H9 (cell line): ENCODE results near the gene MDFIC2. TPM values are rescaled to one million over a fixed set of nuclear protein-coding genes. Genes with fewer than 3 reads are reported as not detected.

Source experiments
- DNase-seq: peaks from one replicate; pipeline ENCODE4 v3.0.0-alpha.2; 2017
- H2AFZ ChIP-seq: one replicate; pipeline ENCODE4 v1.6.1; 2013; ENCODE audit warnings: mild to moderate bottlenecking, low read length, control low read depth, moderate library complexity
- H2AK5ac ChIP-seq: 2 replicates; pipeline ENCODE4 v1.6.1; 2013; ENCODE audit warnings: low read length, control low read depth, mixed read lengths; ENCODE audit not compliant: insufficient read length
- H2BK120ac ChIP-seq: one replicate; pipeline ENCODE4 v1.6.1; 2013; ENCODE audit warnings: low read depth, mild to moderate bottlenecking, low read length, control low read depth, inconsistent platforms; ENCODE audit not compliant: poor library complexity, severe bottlenecking
- H2BK12ac ChIP-seq: 2 replicates; pipeline ENCODE4 v1.6.1; 2013; ENCODE audit warnings: low read length, control low read depth, mixed read lengths, low read depth; ENCODE audit not compliant: insufficient read length
- H2BK15ac ChIP-seq: 2 replicates; pipeline ENCODE4 v1.6.1; 2013; ENCODE audit warnings: low read depth, low read length, control low read depth
- H2BK20ac ChIP-seq: one replicate; pipeline ENCODE4 v1.6.1; 2013; ENCODE audit warnings: low read depth, mild to moderate bottlenecking, low read length, control low read depth, inconsistent platforms; ENCODE audit not compliant: poor library complexity, severe bottlenecking
- H2BK5ac ChIP-seq: 2 replicates; pipeline ENCODE4 v1.6.1; 2013; ENCODE audit warnings: low read length, control low read depth, mixed read lengths; ENCODE audit not compliant: insufficient read length
- H3K14ac ChIP-seq: 2 replicates; pipeline ENCODE4 v1.6.1; 2013; ENCODE audit warnings: low read length, control low read depth; ENCODE audit not compliant: insufficient read depth
- H3K18ac ChIP-seq: 2 replicates; pipeline ENCODE4 v1.6.1; 2013; ENCODE audit warnings: low read depth, mild to moderate bottlenecking, mixed read lengths, low read length, control low read depth; ENCODE audit not compliant: insufficient read length
- H3K23ac ChIP-seq: 2 replicates; pipeline ENCODE4 v1.6.1; 2013; ENCODE audit warnings: low read length, control low read depth, mixed read lengths, low read depth; ENCODE audit not compliant: insufficient read length
- H3K23me2 ChIP-seq: 2 replicates; pipeline ENCODE4 v1.6.1; 2013; ENCODE audit warnings: low read depth, mild to moderate bottlenecking, mixed read lengths, low read length, control low read depth; ENCODE audit not compliant: insufficient read length, poor library complexity, severe bottlenecking
- H3K27ac ChIP-seq: 2 replicates; pipeline ENCODE4 v1.5.1; 2013; ENCODE audit warnings: low read length, control low read depth, mixed read lengths, low read depth; ENCODE audit not compliant: insufficient read length
- H3K27me3 ChIP-seq: 2 replicates; pipeline ENCODE4 v1.6.1; 2013; ENCODE audit warnings: low read length, control low read depth, inconsistent platforms; ENCODE audit not compliant: insufficient read depth
- H3K4ac ChIP-seq: 2 replicates; pipeline ENCODE4 v1.6.1; 2013; ENCODE audit warnings: low read depth, mild to moderate bottlenecking, control low read depth, inconsistent platforms, low read length, moderate library complexity
- H3K4me1 ChIP-seq: 2 replicates; pipeline ENCODE4 v1.6.1; 2013; ENCODE audit warnings: low read length, control low read depth, inconsistent platforms; ENCODE audit not compliant: insufficient read depth
- H3K4me2 ChIP-seq: 2 replicates; pipeline ENCODE4 v1.6.1; 2013; ENCODE audit warnings: low read length, control low read depth, mixed read lengths; ENCODE audit not compliant: insufficient read length, insufficient read depth
- H3K56ac ChIP-seq: 2 replicates; pipeline ENCODE4 v1.6.1; 2013; ENCODE audit warnings: low read depth, mild to moderate bottlenecking, mixed read lengths, low read length, control low read depth; ENCODE audit not compliant: insufficient read length
- H3K79me1 ChIP-seq: 2 replicates; pipeline ENCODE4 v1.6.1; 2013; ENCODE audit warnings: low read depth, mild to moderate bottlenecking, moderate library complexity, low read length, control low read depth, inconsistent platforms; ENCODE audit not compliant: insufficient read depth, poor library complexity, severe bottlenecking
- H3K79me2 ChIP-seq: 2 replicates; pipeline ENCODE4 v1.6.1; 2013; ENCODE audit warnings: low read length, control low read depth, inconsistent platforms; ENCODE audit not compliant: insufficient read depth
- H3K9ac ChIP-seq: 2 replicates; pipeline ENCODE4 v1.6.1; 2013; ENCODE audit warnings: low read length, control low read depth, mixed read lengths; ENCODE audit not compliant: insufficient read length; ENCODE audit errors: extremely low read depth
- H3K9me3 ChIP-seq: one replicate; pipeline ENCODE4 v1.6.1; 2013; ENCODE audit warnings: low read depth, low read length, inconsistent platforms; ENCODE audit not compliant: control insufficient read depth
- H3T11ph ChIP-seq: one replicate; pipeline ENCODE4 v1.6.1; 2013; ENCODE audit warnings: mild to moderate bottlenecking, low read length, control low read depth, inconsistent platforms
- H4K20me1 ChIP-seq: one replicate; pipeline ENCODE4 v1.6.1; 2013; ENCODE audit not compliant: control insufficient read depth, insufficient read length, insufficient read depth
- H4K5ac ChIP-seq: 2 replicates; pipeline ENCODE4 v1.6.1; 2013; ENCODE audit warnings: low read depth, mild to moderate bottlenecking, mixed read lengths, low read length, control low read depth; ENCODE audit not compliant: insufficient read length
- H4K8ac ChIP-seq: replicated peaks from 2 replicates; pipeline ENCODE4 v1.6.1; 2013; ENCODE audit warnings: low read length, control low read depth, mixed read lengths, low read depth; ENCODE audit not compliant: insufficient read length
- H4K91ac ChIP-seq: 2 replicates; pipeline ENCODE4 v1.6.1; 2013; ENCODE audit warnings: low read depth, mild to moderate bottlenecking, moderate library complexity, mixed read lengths, low read length, control low read depth; ENCODE audit not compliant: insufficient read length
- H3K27ac Mint-ChIP-seq, 3 experiments: 2 replicates in 2 of 3; 3 replicates in 1 of 3; pipeline ENCODE4 v1.8.0; 2020 to 2021; ENCODE audit warnings: mixed read lengths in 3 of 3, mild to moderate bottlenecking in 1 of 3, moderate library complexity in 1 of 3
- H3K27me3 Mint-ChIP-seq: 2 replicates; pipeline ENCODE4 v1.8.0; 2021; ENCODE audit warnings: low read depth, mild to moderate bottlenecking, moderate library complexity, mixed read lengths
- H3K36me3 Mint-ChIP-seq, 3 experiments: 2 replicates in 2 of 3; 3 replicates in 1 of 3; pipeline ENCODE4 v1.8.0; 2020 to 2021; ENCODE audit warnings: low read depth in 3 of 3, mixed read lengths in 3 of 3; ENCODE audit not compliant: insufficient read depth in 1 of 3
- H3K4me1 Mint-ChIP-seq, 2 experiments: 2 replicates each; pipeline ENCODE4 v1.8.0; 2020; ENCODE audit warnings: mixed read lengths in 2 of 2
- H3K4me3 Mint-ChIP-seq, 2 experiments: 2 replicates in 1 of 2; 3 replicates in 1 of 2; pipeline ENCODE4 v1.8.0; 2020 to 2021; ENCODE audit warnings: mild to moderate bottlenecking in 2 of 2, mixed read lengths in 2 of 2, moderate library complexity in 1 of 2
- H3K9me3 Mint-ChIP-seq, 2 experiments: 2 replicates in 1 of 2; 3 replicates in 1 of 2; pipeline ENCODE4 v1.8.0; 2020; ENCODE audit warnings: mild to moderate bottlenecking in 2 of 2, mixed read lengths in 2 of 2, moderate library complexity in 1 of 2
- WGBS: extraction: QIAGEN DNeasy Blood & Tissue Kit; methylation state at CpG from one replicate; pipeline ENCODE4 v1.1.7; 2013; ENCODE audit warnings: missing lambda C conversion rate, low lambda C conversion rate, mixed read lengths; ENCODE audit not compliant: insufficient read length; ENCODE audit errors: extremely low coverage; 5-methylcytosine and 5-hydroxymethylcytosine counted together
- total RNA-seq: library from RNA; stranded (reverse); gene quantifications from 2 replicates; pipeline ENCODE4 v1.2.1, GENCODE V29; 2021
- TF ChIP-seq, protein P1 (sequence below): fragments of 200-600 bp; sonication (generic); conservative IDR thresholded peaks from 3 replicates; pipeline ENCODE4 v1.8.0; 2021; ENCODE audit warnings: antibody characterized with exemption, mild to moderate bottlenecking

MDFIC2 gene
- total RNA-seq, 1 experiment from 2014 or later, result not detected

DNA sequence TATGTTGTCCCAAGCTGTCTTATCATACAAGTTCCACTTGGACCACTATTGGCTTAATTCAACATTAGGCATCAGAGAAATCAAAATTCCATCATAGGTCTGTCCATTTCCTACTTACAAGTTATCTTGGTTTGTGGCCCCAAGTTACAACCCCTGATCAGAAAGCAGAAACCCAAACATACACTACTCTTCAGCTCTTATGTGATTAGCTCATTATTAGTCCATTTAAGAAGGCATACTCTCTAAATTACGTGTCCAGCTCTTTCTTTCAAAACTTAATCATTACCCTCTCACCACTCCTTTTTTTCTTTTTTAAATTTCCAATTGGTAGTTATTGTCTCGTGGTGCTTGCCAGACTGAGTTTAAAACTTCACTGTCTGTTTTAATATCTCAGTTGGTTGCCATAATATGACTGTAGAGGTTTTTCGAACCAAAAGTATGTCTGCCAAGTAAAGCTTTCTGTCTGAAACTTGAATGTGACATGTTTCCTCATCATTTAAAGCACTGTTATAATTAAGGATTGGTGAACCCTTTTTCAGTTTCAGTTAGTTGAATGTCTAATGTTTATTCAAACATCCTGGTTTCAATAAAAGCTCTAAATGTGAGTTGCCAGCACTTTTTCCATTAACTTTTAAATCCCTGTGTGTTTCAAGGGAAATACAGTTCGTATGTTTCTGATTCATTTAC, 162.6 kb downstream of the MDFIC2 start:
- Mint-ChIP-seq H3K27ac (no peak overlapping the region), H3K4me3 (no peak overlapping the region), H3K36me3 (peaks cover 2 to 10% (median 5%) of the 10 kb centered on the region in 3 experiments; a peak in 6 of 7 replicates), H3K9me3 (peaks cover 7 to 8% of the 10 kb centered on the region in 2 experiments), H3K27me3 (no peaks in the 10 kb centered on the region), H3K4me1 (0 out of 4 replicates have a peak, but pooled peaks cover 0 to 2% of the 10 kb centered on the region in 2 experiments)
- Histone ChIP-seq H3K9me3 (no peaks in the 10 kb centered on the region), H3K23me2 (no peaks in the 10 kb centered on the region), H2BK5ac (no peak overlapping the region), H3K23ac (no peak overlapping the region), H2BK15ac (no peak overlapping the region), H2BK120ac (no peak overlapping the region), H4K91ac (no peak overlapping the region), H3K79me1 (no peaks in the 10 kb centered on the region), H3K79me2 (no peaks in the 10 kb centered on the region), H3K27ac (no peak overlapping the region), H3K4me2 (no peak overlapping the region), H3K4me1 (0 out of 2 replicates have a peak, but pooled peaks cover 2% of the 10 kb centered on the region), H2AK5ac (no peak overlapping the region), H3K4ac (no peak overlapping the region), H2AFZ (no peak overlapping the region), H4K5ac (no peak overlapping the region), H3K14ac (no peak overlapping the region), H4K20me1 (no peaks in the 10 kb centered on the region), H3T11ph (no peak overlapping the region), H3K27me3 (no peaks in the 10 kb centered on the region), H2BK12ac (no peak overlapping the region), H3K9ac (no peak overlapping the region), H3K56ac (no peak overlapping the region), H2BK20ac (no peak overlapping the region), H3K18ac (no peak overlapping the region), H4K8ac (no peak overlapping the region)
- TF ChIP-seq, protein P1, sequence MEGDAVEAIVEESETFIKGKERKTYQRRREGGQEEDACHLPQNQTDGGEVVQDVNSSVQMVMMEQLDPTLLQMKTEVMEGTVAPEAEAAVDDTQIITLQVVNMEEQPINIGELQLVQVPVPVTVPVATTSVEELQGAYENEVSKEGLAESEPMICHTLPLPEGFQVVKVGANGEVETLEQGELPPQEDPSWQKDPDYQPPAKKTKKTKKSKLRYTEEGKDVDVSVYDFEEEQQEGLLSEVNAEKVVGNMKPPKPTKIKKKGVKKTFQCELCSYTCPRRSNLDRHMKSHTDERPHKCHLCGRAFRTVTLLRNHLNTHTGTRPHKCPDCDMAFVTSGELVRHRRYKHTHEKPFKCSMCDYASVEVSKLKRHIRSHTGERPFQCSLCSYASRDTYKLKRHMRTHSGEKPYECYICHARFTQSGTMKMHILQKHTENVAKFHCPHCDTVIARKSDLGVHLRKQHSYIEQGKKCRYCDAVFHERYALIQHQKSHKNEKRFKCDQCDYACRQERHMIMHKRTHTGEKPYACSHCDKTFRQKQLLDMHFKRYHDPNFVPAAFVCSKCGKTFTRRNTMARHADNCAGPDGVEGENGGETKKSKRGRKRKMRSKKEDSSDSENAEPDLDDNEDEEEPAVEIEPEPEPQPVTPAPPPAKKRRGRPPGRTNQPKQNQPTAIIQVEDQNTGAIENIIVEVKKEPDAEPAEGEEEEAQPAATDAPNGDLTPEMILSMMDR, result no peak
- DNase-seq, result no peak
- 100% methylated on average over 1 of the region's 4 CpGs for WGBS
